ENCODE data around the gene MYO5B.
A peak's percentile ranks its signal among the peaks of the same experiment; 100 is the strongest.

The MYO5B gene

DNA sequence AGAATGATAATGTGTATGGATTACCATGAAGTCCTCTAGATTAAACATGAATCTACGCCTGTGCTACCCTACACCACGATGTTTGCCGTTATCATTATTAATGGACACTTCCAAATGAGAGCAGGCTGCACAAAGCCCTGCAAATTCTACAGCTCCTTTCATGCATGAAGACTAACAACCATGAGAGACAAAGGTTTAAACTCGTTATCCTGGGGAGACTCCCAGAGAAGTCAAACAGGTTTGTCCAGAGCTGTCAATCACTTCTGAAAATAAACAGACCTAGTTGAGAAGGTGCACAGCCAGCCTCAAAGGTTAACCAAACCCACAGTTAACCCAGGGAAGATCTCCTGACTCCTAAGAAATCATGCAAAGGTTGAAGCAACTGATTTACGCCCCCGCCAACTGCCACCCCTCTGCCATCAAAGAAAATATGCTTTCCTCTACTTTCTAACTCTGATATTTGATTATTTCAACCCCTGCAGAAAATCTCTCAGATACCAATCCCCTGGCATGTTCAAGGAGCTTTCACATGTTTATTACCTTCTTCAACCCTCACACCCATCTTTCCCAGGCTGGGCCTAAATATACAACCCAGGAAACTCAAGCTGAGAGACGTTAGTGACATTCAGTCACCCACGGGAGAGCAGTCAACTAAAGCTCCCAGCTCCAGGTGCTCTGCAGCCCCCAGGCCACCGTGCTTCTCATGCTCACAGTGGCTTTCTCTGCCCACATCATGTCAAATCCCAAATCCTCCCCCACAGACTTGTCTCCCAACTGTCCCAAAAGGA is 35.9 kb downstream of the MYO5B start:
- no peak for DNase-seq
- Histone ChIP-seq H3K27ac (no peak overlapping the region), H3K36me3 (replicated peaks) (no peaks in the 10 kb centered on the region), H3K27me3 (replicated peaks) (no peaks in the 10 kb centered on the region), H3K4me3 (ENCODE audit: low read depth, low read length) (no peak overlapping the region)
- in situ Hi-C loops (cut with HindIII; ENCODE audit: low pct_ligation_motif_present, low sequenced_read_pairs): no loop called here
- TF ChIP-seq CTCF (IDR thresholded peaks at IDR 0.05; ENCODE audit: low read depth, low read length, missing control alignments): no peak

DNA sequence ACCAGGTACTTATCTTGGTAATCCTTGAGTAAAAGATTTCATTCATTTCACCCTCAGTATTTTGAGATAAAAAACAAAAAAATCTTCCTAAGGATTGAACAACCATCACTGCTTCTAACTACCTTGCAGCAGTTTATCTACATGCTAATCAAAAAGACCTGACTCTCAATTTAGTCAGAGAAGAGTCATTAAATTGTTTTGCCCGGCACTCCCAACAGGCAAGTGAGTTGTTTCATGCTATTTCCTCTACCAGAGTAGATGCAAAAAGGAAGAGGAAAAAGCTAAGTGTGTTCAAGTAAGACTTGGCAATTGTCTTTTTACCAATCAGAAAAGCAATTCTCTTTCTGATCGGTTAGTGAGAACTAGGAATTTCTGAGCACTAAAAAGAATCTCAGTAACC is 39.5 kb downstream of the MYO5B start:
- no peaks in the 10 kb centered on the region for H3K27me3 ChIP-seq (replicated peaks)
- no peaks in the 10 kb centered on the region for H3K36me3 ChIP-seq (replicated peaks)
- no peak for TF ChIP-seq CTCF (IDR thresholded peaks at IDR 0.05; ENCODE audit: low read depth, low read length, missing control alignments)
- no peak overlapping the region for H3K27ac ChIP-seq
- no peak overlapping the region for H3K4me3 ChIP-seq (ENCODE audit: low read depth, low read length)
- no peak for DNase-seq
- in situ Hi-C loops (cut with HindIII; ENCODE audit: low pct_ligation_motif_present, low sequenced_read_pairs): no loop called here

- TF ChIP-seq CTCF (IDR thresholded peaks at IDR 0.05; ENCODE audit: low read depth, low read length, missing control alignments): no peak
- in situ Hi-C loops (cut with HindIII; ENCODE audit: low pct_ligation_motif_present, low sequenced_read_pairs): no loop called here
- no peak for DNase-seq
- no peaks in the 10 kb centered on the region for H3K27me3 ChIP-seq (replicated peaks)
- H3K27ac ChIP-seq: no peak overlapping the region
- H3K36me3 ChIP-seq (replicated peaks): no peaks in the 10 kb centered on the region
- H3K4me3 ChIP-seq (ENCODE audit: low read depth, low read length): no peak overlapping the region
Observed at GRCh38 chr18:50154420-50154819, 40.5 kb downstream of the MYO5B start.

GRCh38 chr18:50152900-50153299 is 42.0 kb downstream of the MYO5B start:
- Histone ChIP-seq H3K4me3 (ENCODE audit: low read depth, low read length) (no peak overlapping the region), H3K27ac (no peak overlapping the region), H3K27me3 (replicated peaks) (no peaks in the 10 kb centered on the region), H3K36me3 (replicated peaks) (no peaks in the 10 kb centered on the region)
- TF ChIP-seq CTCF (IDR thresholded peaks at IDR 0.05; ENCODE audit: low read depth, low read length, missing control alignments): no peak
- in situ Hi-C loops (cut with HindIII; ENCODE audit: low pct_ligation_motif_present, low sequenced_read_pairs): no loop called here
- DNase-seq: no peak

- peak; percentile 3 for DNase-seq
- H3K36me3 ChIP-seq (replicated peaks): no peaks in the 10 kb centered on the region
- no peaks in the 10 kb centered on the region for H3K27me3 ChIP-seq (replicated peaks)
- no peak overlapping the region for H3K4me3 ChIP-seq (ENCODE audit: low read depth, low read length)
- no peak for TF ChIP-seq CTCF (IDR thresholded peaks at IDR 0.05; ENCODE audit: low read depth, low read length, missing control alignments)
- in situ Hi-C loops (cut with HindIII; ENCODE audit: low pct_ligation_motif_present, low sequenced_read_pairs): no loop called here
- no peak overlapping the region for H3K27ac ChIP-seq
Observed at GRCh38 chr18:50151926-50152325, 43.0 kb downstream of the MYO5B start.

DNA sequence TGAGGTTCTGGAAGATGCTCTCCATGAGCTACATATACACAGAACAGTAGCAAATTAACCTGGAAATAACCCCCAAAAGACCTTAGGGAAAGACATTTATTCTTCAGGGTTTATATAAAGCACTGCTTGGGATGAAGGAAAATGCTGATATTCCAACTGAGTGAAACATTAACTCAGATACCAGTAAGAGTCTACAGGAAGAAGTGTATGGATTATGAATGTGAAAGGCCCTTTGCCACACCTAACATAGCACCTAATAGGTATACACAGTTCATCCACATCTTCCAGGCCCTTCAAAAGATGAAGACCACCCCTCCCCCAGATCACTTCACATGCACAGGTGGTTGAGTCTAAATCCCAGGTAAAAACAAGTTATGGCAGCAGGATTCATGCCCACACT is 50.4 kb downstream of the MYO5B start:
- H3K36me3 ChIP-seq (replicated peaks): no peaks in the 10 kb centered on the region
- H3K4me3 ChIP-seq (ENCODE audit: low read depth, low read length): no peak overlapping the region
- in situ Hi-C loops (cut with HindIII; ENCODE audit: low pct_ligation_motif_present, low sequenced_read_pairs): no loop called here
- no peak for TF ChIP-seq CTCF (IDR thresholded peaks at IDR 0.05; ENCODE audit: low read depth, low read length, missing control alignments)
- no peaks in the 10 kb centered on the region for H3K27me3 ChIP-seq (replicated peaks)
- no peak overlapping the region for H3K27ac ChIP-seq
- DNase-seq: no peak
